Lower lobe of right lung (tissue), 2 donors: ENCODE measurements around the gene DNAJC1. TPM values are rescaled to one million over a fixed set of nuclear protein-coding genes. Genes with fewer than 3 reads are reported as not detected.

ENCODE experiments used
- ATAC-seq, 2 donors: fragments of 200-7000 bp; cut with Tn5 transposase; one replicate each; pipeline ENCODE4 v1.9.1; 2020 to 2022; ENCODE audit warnings: mild to moderate bottlenecking in 2 of 2, moderate library complexity in 2 of 2
- DNase-seq: peaks from one replicate; pipeline ENCODE4 v3.0.0-alpha.2; 2020
- H3K27ac ChIP-seq: fragments of 200-600 bp; one replicate; pipeline ENCODE4 v1.8.0; 2022
- H3K27me3 ChIP-seq: fragments of 200-600 bp; one replicate; pipeline ENCODE4 v1.8.0; 2022; ENCODE audit warnings: low read depth
- H3K36me3 ChIP-seq: fragments of 200-600 bp; one replicate; pipeline ENCODE4 v1.8.0; 2022; ENCODE audit warnings: mild to moderate bottlenecking
- H3K4me1 ChIP-seq: fragments of 200-600 bp; one replicate; pipeline ENCODE4 v1.8.0; 2022
- H3K4me3 ChIP-seq: fragments of 200-600 bp; one replicate; pipeline ENCODE4 v1.8.0; 2022; ENCODE audit warnings: mild to moderate bottlenecking
- H3K9me3 ChIP-seq: fragments of 200-600 bp; one replicate; pipeline ENCODE4 v1.8.0; 2022
- CTCF ChIP-seq: fragments of 200-600 bp; IDR thresholded peaks from one replicate; pipeline ENCODE4 v1.8.0; 2022; ENCODE audit warnings: antibody characterized with exemption, mild to moderate bottlenecking
- intact Hi-C: fragments of 100-400 bp; cut with DNase I; formaldehyde crosslinking; loops from one replicate; pipeline ENCODE4 v1.11.0; 2022
- total RNA-seq: library from RNA; stranded (reverse); fragmentation: NEBNext Ultra II Directional; extraction: Animal tissue kit (Norgen Biotek cat#: 25700); gene quantifications from one replicate; pipeline ENCODE4 v1.2.1, GENCODE V29; 2021
- donor health status: DM: no; HTN: yes; CAD: no; lungs with severe emphysema.

The DNAJC1 gene
- total RNA-seq, 1 donor from 2014 or later = 32.5 TPM

DNA sequence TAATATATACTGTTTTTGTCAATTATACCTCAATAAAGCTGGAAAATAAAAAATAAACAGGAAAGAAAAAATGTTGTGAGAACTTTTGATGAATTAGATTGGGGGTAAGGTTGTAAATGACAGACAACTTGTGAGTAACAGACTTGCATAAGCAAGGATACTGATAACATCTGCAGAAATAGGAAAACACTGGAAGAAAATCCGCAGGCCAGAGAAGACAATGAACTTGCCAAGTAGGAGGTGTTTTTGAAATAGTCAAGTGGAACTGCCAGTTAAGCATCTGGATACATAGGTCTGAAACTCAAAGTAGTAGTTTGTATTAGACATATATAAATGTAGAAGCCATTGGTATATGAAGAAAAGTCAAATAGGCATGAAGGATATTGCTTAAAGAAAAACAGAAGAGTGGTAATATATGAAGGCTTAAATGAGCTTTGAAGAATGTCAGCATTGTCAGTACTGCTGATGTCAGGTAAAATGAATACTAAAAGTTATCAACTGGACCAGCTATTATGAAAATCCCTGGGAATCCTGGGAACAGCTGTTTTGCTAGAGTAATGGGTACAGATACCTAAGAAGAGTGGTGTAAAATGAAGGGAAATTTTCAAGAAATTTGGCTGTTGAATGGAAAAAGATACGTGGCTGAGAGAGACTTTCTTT, 58.7 kb downstream of the DNAJC1 start:
- TF ChIP-seq CTCF = no peak
- ATAC-seq (no peak), DNase-seq (no peak)
- peaks cover 13% of the 10 kb centered on the region for H3K4me1 ChIP-seq
- H3K27me3 ChIP-seq = no peaks in the 10 kb centered on the region
- intact Hi-C loops = no loop called here
- H3K4me3 ChIP-seq = no peak overlapping the region
- H3K36me3 ChIP-seq = no peaks in the 10 kb centered on the region
- no peaks in the 10 kb centered on the region for H3K9me3 ChIP-seq
- no peak overlapping the region for H3K27ac ChIP-seq

GRCh38 chr10:21943633-21944265, 59.8 kb downstream of the DNAJC1 start:
- no peak for DNase-seq
- no peak for ATAC-seq
- H3K36me3 ChIP-seq = no peaks in the 10 kb centered on the region
- H3K9me3 ChIP-seq = no peaks in the 10 kb centered on the region
- no peak for TF ChIP-seq CTCF
- H3K4me3 ChIP-seq = no peak overlapping the region
- peaks cover 13% of the 10 kb centered on the region for H3K4me1 ChIP-seq
- H3K27me3 ChIP-seq = no peaks in the 10 kb centered on the region
- no peak overlapping the region for H3K27ac ChIP-seq
- intact Hi-C loops = no loop called here

- Histone ChIP-seq H3K4me1 (no peaks in the 10 kb centered on the region), H3K9me3 (peaks cover 14% of the 10 kb centered on the region), H3K27me3 (no peaks in the 10 kb centered on the region), H3K36me3 (no peaks in the 10 kb centered on the region), H3K4me3 (no peak overlapping the region), H3K27ac (no peak overlapping the region)
- ATAC-seq (no peak), DNase-seq (no peak)
- TF ChIP-seq CTCF = no peak
- intact Hi-C loops = no loop called here
Observed at GRCh38 chr10:21935439-21936023, 68.0 kb downstream of the DNAJC1 start.

DNA sequence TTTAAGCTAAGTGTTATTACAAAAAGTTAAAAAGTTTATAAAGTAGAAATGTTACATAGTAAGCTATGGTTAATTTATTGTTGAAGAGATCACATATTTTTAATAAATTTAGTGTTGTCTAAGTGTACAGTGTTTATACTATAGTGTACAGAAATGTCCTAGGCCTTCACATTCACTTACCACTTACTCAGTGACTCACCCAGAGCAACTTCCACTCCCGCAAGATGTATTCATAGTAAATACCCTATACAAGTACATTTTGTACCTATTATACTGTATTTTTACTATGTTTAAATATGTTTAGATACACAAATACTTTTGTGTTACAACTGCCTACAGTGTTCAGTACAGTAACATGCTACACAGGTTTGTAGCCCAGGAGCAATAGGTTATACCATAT, 69.2 kb downstream of the DNAJC1 start:
- H3K27me3 ChIP-seq = no peaks in the 10 kb centered on the region
- no peaks in the 10 kb centered on the region for H3K36me3 ChIP-seq
- no peak overlapping the region for H3K27ac ChIP-seq
- intact Hi-C loops = no loop called here
- H3K4me3 ChIP-seq = no peak overlapping the region
- H3K9me3 ChIP-seq = peaks cover 14% of the 10 kb centered on the region
- no peak for TF ChIP-seq CTCF
- DNase-seq (no peak), ATAC-seq (no peak)
- no peaks in the 10 kb centered on the region for H3K4me1 ChIP-seq

DNA sequence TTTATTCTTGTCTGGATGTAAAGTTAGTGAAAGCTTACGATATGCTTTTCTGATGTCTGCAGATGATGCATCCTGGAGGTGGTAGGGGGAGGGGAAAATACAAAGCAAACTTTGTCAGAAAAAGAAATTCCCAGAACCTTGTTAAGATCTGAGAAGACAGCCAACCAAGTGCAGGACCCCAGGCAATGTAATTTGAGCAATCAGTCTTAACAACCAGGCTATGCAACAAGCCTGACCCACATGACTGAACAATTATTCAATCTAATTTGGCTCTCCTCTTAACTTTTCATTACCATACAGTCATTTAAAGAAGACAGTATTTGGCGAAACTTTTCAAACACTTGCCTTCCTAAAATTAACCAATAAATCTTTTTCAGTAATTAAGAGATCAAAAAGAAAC, 74.5 kb downstream of the DNAJC1 start:
- TF ChIP-seq CTCF = no peak
- ATAC-seq = no peak
- Histone ChIP-seq H3K27ac (no peak overlapping the region), H3K36me3 (no peaks in the 10 kb centered on the region), H3K4me1 (peaks cover 5% of the 10 kb centered on the region), H3K9me3 (no peaks in the 10 kb centered on the region), H3K4me3 (no peak overlapping the region), H3K27me3 (no peaks in the 10 kb centered on the region)
- no peak for DNase-seq
- intact Hi-C loops = no loop called here
